K562 (cell line): Measurements from ENCODE around the gene NAA15. TPM values are rescaled to one million over a fixed set of nuclear protein-coding genes. Genes with fewer than 3 reads are reported as not detected.

ENCODE experiments used
- ERF ChIP-seq: fragments of 450-650 bp; formaldehyde crosslinking; IDR thresholded peaks from 2 replicates; pipeline ENCODE4 v1.4.0; 2020; ENCODE audit warnings: mild to moderate bottlenecking, mixed read lengths
- FIP1L1 ChIP-seq: fragments of 200-400 bp; formaldehyde crosslinking; IDR thresholded peaks from 2 replicates; pipeline ENCODE4 v1.6.1; 2018; ENCODE audit warnings: mild to moderate bottlenecking, low read depth, low read length; ENCODE audit not compliant: poor library complexity, severe bottlenecking
- SMAD4 ChIP-seq: fragments of 250-450 bp; sonication (Bioruptor Pico); conservative IDR thresholded peaks from 2 replicates; pipeline ENCODE4 v1.8.0; 2021; ENCODE audit warnings: inconsistent platforms, mild to moderate bottlenecking, moderate library complexity
- SMARCA5 ChIP-seq: fragments of 450-650 bp; IDR thresholded peaks from 2 replicates; pipeline ENCODE4 v1.6.1; 2016
- ZMIZ1 ChIP-seq, 2 experiments: fragments of 150-350 bp in 1 of 2; IDR thresholded peaks; 2 replicates each; pipeline ENCODE4 v1.6.1; 2012 to 2016; ENCODE audit warnings: low read depth in 2 of 2, low read length in 2 of 2, mild to moderate bottlenecking in 1 of 2, moderate library complexity in 1 of 2
- ZNF140 ChIP-seq: fragments of 250-450 bp; sonication (Bioruptor Pico); IDR thresholded peaks from 2 replicates; pipeline ENCODE4 v1.8.0; 2021; ENCODE audit warnings: moderate library complexity, mild to moderate bottlenecking, inconsistent platforms
- polyA plus RNA-seq, 8 experiments: library from polyadenylated mRNA; depleted of rRNA in 4 of 8; stranded (reverse) in 5 of 8; unstranded in 3 of 8; fragments of >200 nt; fragmentation: Nextera tagmentation in 2 of 8; fragmentation: Illumina TruSeq in 1 of 8; extraction: Ambion mirVana in 2 of 8; extraction: Trizol in 1 of 8; gene quantifications; 2 replicates each; pipeline versions ENCODE4 v1.2.1 to v1.2.3, GENCODE V29; 2011 to 2014; ENCODE audit warnings: inconsistent platforms in 1 of 8, missing spikeins in 1 of 8
- total RNA-seq, 7 experiments: library from RNA; depleted of rRNA in 6 of 7; stranded (reverse); fragments of >200 nt in 6 of 7; fragmentation: Illumina TruSeq in 2 of 7; extraction: Trizol in 2 of 7; gene quantifications; 2 replicates each; pipeline versions ENCODE4 v1.2.1 to v1.2.3, GENCODE V29; 2011 to 2021; ENCODE audit warnings: low replicate concordance in 1 of 7
- TF ChIP-seq, protein P1 (sequence below), 2 experiments: fragments of 450-650 bp; IDR thresholded peaks; 2 replicates each; pipeline ENCODE4 v1.6.1; 2016; ENCODE audit warnings: mild to moderate bottlenecking in 2 of 2, borderline replicate concordance in 1 of 2, low read depth in 1 of 2, moderate library complexity in 1 of 2
- TF ChIP-seq, protein P2 (sequence below): fragments of 450-650 bp; IDR thresholded peaks from 2 replicates; pipeline ENCODE4 v1.6.1; 2018; ENCODE audit not compliant: partially characterized antibody

The NAA15 gene
- total and polyA plus RNA-seq, 9 of the 15 experiments (the other 6 are each of a cell fraction or from before 2014, with no cell fraction given): 37.8 to 117 (median 63.2) TPM

DNA sequence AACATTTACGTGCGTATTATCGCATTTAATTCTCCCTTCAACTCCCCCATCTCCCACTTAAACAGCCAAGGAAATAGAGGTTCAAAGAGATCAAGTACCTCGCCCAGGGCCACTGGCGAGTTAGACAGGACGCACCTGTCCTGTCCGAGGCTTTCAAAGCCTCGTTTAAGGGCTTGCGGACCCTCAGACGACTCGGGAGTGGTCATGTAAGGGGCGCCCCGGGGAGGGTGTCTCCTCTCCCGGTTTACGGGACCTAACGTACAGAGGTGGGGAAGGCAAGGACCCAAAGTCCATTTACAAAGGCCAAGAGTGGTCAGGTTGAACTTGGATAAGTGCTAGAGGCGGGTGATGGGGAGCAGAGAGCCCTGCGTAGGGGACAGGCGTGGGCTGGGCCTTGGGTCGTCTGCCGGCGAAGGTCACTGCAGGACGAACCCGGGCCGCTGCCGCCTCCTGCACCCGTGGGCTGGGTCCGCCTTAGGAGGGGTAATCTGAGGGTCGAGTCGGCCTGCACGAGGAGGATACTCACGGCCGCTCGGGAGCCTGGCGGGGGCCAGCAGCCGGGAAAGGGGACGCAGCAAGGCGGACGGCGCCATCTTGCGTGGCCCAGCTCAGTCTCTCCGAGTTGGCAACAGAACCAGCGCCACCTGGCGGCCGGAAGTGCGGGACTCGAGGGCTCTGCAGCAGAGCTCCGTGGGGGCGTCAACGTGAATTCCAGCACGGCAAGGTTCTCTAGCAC lies 5.9 kb upstream of the NAA15 start (continued):
- TF ChIP-seq, protein P1, sequence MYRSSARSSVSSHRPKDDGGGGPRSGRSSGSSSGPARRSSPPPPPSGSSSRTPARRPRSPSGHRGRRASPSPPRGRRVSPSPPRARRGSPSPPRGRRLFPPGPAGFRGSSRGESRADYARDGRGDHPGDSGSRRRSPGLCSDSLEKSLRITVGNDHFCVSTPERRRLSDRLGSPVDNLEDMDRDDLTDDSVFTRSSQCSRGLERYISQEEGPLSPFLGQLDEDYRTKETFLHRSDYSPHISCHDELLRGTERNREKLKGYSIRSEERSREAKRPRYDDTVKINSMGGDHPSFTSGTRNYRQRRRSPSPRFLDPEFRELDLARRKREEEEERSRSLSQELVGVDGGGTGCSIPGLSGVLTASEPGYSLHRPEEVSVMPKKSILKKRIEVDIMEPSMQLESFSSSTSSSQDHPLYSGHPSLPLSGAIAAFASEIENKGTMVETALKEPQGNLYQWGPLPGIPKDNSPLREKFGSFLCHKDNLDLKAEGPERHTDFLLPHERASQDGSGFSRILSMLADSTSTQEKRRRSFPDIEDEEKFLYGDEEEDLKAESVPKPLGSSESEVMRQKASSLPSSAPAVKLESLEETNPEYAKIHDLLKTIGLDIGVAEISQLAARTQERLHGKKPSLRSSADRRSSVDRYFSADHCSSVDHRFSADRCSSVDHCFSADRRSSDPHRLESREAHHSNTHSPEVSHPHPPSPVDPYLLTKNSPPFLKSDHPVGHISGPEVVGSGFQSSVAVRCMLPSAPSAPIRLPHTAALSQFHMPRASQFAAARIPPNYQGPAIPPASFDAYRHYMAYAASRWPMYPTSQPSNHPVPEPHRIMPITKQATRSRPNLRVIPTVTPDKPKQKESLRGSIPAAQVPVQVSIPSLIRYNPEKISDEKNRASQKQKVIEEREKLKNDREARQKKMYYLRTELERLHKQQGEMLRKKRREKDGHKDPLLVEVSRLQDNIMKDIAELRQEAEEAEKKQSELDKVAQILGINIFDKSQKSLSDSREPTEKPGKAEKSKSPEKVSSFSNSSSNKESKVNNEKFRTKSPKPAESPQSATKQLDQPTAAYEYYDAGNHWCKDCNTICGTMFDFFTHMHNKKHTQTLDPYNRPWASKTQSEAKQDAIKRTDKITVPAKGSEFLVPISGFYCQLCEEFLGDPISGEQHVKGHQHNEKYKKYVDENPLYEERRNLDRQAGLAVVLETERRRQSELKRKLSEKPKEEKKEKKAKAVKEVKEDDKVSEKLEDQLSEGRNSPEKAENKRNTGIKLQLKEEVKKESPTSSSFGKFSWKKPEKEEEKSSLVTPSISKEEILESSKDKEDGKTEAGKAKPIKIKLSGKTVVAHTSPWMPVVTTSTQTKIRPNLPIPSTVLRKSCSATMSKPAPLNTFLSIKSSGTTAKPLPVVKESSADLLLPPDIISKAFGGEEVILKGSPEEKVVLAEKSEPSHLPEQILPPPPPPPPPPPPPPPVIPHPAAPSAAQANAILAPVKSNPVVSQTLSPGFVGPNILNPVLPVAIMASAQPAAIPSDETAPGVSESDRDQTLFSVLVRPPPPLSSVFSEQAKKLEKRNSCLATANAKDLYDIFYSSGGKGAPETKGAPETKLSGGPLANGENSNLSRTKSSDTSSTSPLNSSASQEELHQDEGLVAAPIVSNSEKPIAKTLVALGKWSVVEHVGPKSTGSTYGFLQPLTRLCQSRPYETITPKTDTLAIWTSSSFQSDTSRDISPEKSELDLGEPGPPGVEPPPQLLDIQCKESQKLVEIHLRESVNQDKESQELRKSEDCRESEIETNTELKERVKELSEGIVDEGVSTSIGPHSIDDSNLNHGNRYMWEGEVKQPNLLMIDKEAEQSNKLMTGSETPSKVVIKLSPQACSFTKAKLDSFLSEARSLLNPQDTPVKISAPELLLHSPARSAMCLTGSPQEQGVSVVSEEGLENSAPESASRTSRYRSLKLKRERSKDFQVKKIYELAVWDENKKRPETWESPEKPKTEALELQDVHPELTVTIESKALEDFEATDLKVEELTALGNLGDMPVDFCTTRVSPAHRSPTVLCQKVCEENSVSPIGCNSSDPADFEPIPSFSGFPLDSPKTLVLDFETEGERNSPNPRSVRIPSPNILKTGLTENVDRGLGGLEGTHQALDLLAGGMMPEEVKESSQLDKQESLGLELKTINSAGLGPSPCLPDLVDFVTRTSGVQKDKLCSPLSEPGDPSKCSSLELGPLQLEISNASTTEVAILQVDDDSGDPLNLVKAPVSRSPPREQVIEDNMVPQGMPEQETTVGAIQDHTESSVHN (IDR thresholded peaks at IDR 0.05; ENCODE audit: borderline replicate concordance in 1 of 2, low read depth in 1 of 2): no peak
- TF ChIP-seq SMARCA5: no peak
- no peak for TF ChIP-seq ZNF140
- peak in 1 of 2 experiments; percentile 35; a peak in 1 of 4 replicates for TF ChIP-seq ZMIZ1 (IDR thresholded peaks at IDR 0.05; ENCODE audit: low read depth in 2 of 2, low read length in 2 of 2)
- TF ChIP-seq ERF (CRISPR knock-in tag): no peak
- TF ChIP-seq SMAD4 (CRISPR knock-in tag): peak; percentile 72; the same call in 1 of the 2 replicates
- TF ChIP-seq FIP1L1: peak; percentile 68
- TF ChIP-seq, protein P2, sequence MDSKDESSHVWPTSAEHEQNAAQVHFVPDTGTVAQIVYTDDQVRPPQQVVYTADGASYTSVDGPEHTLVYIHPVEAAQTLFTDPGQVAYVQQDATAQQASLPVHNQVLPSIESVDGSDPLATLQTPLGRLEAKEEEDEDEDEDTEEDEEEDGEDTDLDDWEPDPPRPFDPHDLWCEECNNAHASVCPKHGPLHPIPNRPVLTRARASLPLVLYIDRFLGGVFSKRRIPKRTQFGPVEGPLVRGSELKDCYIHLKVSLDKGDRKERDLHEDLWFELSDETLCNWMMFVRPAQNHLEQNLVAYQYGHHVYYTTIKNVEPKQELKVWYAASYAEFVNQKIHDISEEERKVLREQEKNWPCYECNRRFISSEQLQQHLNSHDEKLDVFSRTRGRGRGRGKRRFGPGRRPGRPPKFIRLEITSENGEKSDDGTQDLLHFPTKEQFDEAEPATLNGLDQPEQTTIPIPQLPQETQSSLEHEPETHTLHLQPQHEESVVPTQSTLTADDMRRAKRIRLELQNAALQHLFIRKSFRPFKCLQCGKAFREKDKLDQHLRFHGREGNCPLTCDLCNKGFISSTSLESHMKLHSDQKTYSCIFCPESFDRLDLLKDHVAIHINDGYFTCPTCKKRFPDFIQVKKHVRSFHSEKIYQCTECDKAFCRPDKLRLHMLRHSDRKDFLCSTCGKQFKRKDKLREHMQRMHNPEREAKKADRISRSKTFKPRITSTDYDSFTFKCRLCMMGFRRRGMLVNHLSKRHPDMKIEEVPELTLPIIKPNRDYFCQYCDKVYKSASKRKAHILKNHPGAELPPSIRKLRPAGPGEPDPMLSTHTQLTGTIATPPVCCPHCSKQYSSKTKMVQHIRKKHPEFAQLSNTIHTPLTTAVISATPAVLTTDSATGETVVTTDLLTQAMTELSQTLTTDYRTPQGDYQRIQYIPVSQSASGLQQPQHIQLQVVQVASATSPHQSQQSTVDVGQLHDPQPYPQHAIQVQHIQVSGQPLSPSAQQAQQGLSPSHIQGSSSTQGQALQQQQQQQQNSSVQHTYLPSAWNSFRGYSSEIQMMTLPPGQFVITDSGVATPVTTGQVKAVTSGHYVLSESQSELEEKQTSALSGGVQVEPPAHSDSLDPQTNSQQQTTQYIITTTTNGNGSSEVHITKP: no peak
